ENCODE results near the gene MKS1. TPM values are rescaled to one million over a fixed set of nuclear protein-coding genes. Genes with fewer than 3 reads are reported as not detected.

Gene MKS1
- total RNA-seq = 9.3 TPM
- long read RNA-seq, transcript MKS1-202 (18 exons, 2,397 nt) = major isoform, 9 of 18 reads
- long read RNA-seq, partial matches to known transcripts = 3 of 18 reads
- long read RNA-seq, other reads (novel, unspliced or antisense) = 5 of 18 reads

- intact Hi-C loops (cut with DNase I) = loop anchor here (5.0 kb wide), 1 partner anchor 133 kb away; the partner anchor contains the start of gene SUPT4H1
- peak; percentile 96 for DNase-seq (ENCODE audit: low spot score)
These were observed at the start of gene MKS1 for GRCh38 chr17:58219007-58219788. TSS of gene MKS1 (minus strand) at chr17:58219255. CDS start at chr17:58219230, 25 bp downstream.

- intact Hi-C loops (cut with DNase I) = no loop called here
- no peak for DNase-seq (ENCODE audit: low spot score)
These were observed 49.3 kb upstream of the MKS1 start for GRCh38 chr17:58268326-58268725.

DNA sequence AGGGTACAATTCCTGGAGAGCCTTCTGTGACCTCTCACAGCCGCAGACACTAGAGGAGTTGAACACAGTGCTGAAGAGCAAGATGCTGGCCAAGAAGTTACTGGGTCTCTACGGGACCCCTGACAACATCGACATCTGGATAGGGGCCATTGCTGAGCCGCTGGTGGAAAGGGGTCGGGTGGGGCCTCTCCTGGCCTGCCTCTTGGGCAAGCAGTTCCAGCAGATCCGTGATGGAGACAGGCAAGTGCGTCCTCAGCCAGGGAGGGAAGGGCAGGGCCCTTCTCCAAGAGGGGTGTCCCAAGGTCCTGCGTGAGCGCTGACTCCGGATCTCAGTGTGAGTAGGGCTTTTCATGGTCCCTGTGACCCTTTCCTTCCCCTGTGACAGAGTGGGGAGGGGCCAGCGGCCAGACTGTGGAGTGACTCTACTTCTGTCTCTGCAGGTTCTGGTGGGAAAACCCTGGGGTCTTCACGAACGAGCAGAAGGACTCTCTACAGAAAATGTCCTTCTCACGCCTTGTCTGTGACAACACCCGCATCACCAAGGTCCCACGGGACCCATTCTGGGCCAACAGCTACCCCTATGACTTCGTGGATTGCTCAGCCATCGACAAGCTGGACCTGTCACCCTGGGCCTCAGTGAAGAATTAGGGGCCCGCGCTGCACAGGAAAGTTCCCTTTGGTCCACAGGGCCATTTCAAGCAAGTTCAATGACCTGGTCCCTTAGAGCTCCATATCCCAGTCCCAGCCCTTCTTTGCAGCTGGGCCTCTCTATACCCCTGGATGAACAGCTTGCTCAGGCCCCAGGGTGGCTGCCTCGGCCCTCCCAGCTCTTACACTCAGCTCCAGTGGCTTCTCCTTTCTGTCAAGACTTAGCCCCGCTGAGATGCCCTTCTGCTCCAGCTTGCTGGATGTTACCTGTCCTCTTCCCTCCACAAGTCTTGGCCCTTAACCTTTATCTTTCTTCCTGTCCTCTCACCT, 48.6 kb upstream of the MKS1 start:
- intact Hi-C loops (cut with DNase I) = no loop called here
- DNase-seq (ENCODE audit: low spot score) = no peak

DNA sequence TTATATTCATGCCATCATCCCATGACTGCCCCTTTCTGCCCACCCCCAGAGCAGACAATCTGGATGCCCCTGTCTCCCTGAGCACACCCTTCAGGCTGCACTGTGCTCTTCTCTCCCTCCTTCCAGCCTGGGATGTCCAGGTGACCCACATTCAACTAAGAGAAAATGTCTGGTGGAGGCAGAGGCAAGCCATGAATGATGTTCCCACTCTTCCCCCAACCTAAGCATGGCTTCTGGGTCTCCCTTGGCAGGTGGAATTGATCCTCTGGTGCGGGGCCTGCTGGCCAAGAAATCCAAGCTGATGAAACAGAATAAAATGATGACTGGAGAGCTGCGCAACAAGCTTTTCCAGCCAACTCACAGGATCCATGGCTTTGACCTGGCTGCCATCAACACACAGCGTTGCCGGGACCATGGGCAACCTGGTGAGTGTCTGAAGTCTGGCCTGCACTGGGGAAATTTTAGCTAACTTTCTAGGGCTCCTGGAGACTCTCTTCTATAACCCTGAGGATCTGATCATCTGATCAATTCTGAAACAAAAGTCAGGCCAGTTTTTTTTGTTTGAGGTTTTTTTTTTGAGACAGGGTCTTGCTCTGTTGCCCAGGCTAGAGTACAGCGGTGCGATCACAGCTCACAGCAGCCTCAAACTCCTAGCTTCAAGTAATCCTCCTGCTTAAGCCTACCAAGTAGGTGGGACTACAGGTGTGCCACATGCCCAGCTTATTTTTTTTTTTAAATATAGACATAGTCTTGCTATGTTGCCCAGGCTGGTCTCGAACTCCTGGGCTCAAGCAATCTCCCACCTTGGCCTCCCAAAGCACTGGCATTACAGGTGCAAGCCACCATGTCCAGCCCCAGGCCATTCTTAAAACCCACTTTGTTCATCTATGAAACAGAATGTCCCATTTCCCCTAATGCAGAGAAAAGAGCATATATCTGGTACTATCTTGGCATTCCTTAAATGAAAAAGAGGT, 47.1 kb upstream of the MKS1 start:
- DNase-seq (ENCODE audit: low spot score) = no peak
- intact Hi-C loops (cut with DNase I) = no loop called here

DNA sequence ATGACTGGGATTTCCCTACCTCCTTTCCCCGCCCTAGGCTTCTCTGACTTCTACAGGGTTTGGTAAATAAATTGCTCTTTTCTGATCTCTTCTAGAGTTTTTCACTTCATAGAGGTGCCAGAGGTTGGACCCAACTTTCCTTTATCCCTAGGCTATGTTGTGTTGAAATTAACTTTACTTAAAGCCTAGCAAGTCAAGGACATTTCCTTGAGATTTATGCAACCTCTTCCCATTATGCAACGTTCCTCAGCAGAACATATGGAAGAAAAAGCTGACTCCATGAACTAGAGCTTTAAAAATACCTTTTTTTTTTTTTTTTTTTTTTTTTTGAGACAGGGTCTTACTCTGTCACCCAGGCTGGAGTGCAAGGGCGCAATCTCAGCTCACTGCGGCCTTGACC, 46.2 kb upstream of the MKS1 start:
- DNase-seq (ENCODE audit: low spot score) = no peak
- intact Hi-C loops (cut with DNase I) = no loop called here

DNA sequence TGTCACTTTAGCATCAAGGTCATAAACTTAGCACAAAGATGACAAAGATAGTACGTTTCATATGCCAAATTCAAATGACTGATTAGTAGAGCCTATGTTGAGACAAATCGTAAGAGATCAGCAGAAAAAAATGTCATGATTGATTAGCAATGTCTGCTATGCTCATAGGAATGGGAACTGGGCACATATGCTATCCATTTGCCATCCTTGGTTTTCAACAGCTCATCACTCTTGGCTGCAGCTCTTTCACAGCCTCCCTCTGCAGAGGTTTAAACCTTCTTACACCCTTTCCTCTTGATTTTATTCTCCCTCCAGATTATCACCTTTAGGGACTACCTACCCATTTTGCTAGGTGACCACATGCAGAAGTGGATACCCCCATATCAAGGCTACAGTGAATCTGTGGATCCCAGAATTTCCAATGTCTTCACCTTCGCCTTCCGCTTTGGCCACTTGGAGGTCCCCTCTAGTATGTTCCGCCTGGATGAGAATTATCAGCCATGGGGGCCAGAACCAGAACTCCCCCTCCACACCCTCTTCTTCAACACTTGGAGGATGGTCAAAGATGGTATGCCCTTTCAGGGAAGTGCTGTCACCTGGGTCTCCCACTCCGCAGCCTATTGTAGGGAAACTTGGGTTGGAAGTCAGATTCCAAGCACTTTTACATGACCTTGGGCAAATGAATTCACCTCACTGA, 45.5 kb upstream of the MKS1 start:
- intact Hi-C loops (cut with DNase I) = no loop called here
- no peak for DNase-seq (ENCODE audit: low spot score)

DNA sequence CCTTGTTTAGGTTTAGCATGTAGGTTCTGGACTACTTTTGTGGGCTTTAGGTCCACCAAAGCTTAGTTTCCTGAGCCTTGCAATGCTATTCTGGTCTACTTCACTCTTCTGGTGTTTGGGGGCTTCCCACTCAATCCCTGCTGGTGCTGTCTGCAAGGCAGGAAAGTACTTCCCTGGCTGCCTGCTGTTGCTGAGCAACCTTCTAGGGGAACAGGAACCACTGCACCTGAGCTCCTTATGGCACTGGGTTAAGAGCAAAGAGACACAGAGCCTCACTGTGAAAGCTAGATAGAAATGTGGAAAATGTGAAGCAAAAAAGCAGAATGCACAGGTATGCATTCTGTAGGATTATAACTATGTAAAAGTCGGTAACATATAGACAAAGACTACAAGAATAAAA, 44.7 kb upstream of the MKS1 start:
- intact Hi-C loops (cut with DNase I) = no loop called here
- DNase-seq (ENCODE audit: low spot score) = no peak

- no peak for DNase-seq (ENCODE audit: low spot score)
- intact Hi-C loops (cut with DNase I) = no loop called here
These were observed 43.1 kb upstream of the MKS1 start for GRCh38 chr17:58262149-58262548.

- DNase-seq (ENCODE audit: low spot score) = no peak
- intact Hi-C loops (cut with DNase I) = no loop called here
These were observed 35.7 kb upstream of the MKS1 start for GRCh38 chr17:58254803-58255202.

- DNase-seq (ENCODE audit: low spot score) = no peak
- intact Hi-C loops (cut with DNase I) = no loop called here
These were observed 34.0 kb upstream of the MKS1 start for GRCh38 chr17:58253082-58253481.

GRCh38 chr17:58252141-58252540, 33.1 kb upstream of the MKS1 start:
- intact Hi-C loops (cut with DNase I) = no loop called here
- no peak for DNase-seq (ENCODE audit: low spot score)

- intact Hi-C loops (cut with DNase I) = no loop called here
- DNase-seq (ENCODE audit: low spot score) = no peak
These were observed 31.4 kb upstream of the MKS1 start for GRCh38 chr17:58250344-58251011.

DNA sequence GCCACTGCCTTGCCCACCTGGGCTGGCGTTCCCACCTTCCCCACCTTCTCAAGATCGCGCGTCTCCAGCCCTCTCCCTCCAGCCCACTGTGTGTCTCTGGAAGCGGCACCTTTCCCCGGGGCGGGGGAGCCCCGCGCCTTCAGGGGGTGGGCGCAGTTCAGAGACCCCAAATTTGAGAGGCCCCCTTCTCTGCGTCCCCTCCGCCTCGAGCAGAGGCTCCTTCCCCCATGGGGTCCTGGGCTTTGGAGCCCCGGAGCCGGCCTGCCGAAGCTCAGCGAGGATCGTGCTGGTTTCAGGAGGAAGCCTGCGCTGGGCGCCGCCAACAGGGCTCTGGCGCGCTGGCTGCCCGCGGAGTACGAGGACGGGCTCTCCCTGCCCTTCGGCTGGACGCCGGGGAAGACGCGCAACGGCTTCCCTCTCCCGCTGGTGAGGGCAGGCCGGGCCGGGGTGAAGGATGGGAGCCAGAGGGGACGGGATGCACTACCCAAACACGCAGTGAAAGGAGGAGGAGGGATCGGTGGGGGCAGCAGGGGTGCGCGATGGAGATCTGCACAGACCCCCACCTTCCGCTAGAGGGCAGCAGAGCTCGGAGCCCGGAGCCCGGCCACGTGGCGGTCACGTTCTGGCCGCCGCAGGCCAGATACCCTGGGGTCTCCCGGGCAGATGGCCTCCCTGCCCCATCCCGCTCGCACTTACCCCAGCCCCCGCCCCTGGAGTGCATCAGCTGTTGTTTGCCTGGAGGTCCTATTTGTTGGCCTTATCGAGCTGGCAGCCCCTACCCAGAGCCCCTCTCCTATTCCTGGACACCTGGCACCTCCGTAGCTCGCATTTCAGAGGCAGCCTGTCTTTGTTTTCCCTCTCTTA, 30.4 kb upstream of the MKS1 start:
- intact Hi-C loops (cut with DNase I) = no loop called here

DNA sequence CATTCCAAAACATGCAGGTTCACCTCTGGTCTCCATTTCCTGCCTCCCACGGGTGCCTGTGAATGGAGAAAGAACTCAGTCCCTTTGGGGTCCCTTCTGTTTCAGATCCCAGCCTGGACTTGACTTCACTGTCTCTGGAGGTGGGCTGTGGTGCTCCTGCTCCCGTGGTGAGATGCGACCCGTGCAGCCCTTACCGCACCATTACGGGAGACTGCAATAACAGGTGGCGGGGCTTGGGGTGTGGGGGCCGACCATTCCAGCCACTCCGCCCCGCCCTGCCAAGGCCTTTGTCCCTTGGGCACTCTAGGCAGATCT, 29.9 kb upstream of the MKS1 start:
- no peak for DNase-seq (ENCODE audit: low spot score)
- intact Hi-C loops (cut with DNase I) = no loop called here

More for the DNA sequence above, 30.4 kb upstream of the MKS1 start:
- DNase-seq (ENCODE audit: low spot score) = peak; percentile 87

DNA sequence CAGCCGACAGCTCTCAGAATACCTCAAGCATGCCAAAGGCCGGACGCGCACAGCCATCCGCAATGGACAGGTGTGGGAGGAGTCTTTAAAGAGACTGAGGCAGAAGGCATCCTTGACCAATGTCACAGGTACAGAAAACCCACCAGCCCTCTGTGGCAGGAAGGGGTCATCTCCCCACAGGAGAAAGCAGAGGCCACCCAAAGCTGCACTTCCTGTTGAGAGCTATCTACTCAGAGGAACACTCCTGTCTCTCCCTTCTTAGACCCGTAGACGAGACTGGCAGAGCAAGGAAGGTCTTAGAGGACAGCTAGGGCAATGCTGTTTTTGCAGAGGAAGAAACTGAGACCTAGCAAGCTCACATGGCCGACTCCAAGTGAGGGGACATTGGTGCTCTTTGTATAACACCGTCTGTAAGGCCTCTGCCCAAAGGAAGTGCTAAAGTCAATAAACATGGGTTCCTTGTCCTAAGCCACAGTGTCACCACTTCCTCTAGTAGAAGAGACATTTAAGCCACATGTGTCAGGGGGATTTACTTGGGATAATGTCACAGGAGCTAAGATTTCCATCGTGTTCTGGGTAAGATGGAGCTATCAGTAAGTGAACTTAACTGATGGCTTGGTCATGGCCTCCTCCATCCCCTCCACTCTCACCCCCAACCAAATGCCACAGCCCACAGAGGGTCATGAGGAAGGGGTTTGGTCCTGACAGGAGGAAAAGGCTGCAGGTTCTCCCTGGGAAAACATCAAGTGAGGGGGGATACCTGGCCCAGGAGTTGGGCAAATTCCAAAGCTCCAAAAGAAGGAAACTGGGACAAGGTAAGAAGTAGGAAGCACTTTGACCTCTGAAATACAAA, 28.7 kb upstream of the MKS1 start:
- intact Hi-C loops (cut with DNase I) = no loop called here
- DNase-seq (ENCODE audit: low spot score) = no peak

DNA sequence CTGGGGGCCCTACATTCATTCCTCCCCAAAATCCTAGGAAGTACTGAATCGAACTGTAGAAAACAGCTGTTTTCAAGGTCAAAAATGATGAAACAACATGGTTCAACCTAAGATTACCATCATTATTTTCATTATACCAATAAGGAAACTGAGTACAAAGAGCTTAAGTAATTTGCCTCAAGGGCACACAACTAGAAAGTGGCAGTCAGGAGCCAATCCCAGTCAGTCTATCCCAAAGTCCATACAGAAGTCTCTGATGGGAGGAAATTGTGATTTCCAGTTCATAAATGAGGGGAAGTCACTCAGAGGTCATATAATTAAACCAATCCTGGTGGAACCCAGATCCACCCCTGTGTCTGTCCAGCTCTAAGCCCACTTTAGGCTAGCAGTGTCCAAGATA, 27.7 kb upstream of the MKS1 start:
- DNase-seq (ENCODE audit: low spot score) = no peak
- intact Hi-C loops (cut with DNase I) = no loop called here
